ENCODE data around the gene WDR74. TPM values are rescaled to one million over a fixed set of nuclear protein-coding genes. Genes with fewer than 3 reads are reported as not detected.
A peak's percentile ranks its signal among the peaks of the same experiment; 100 is the strongest.

Gene WDR74
- total and polyA plus RNA-seq, 9 of the 15 experiments (the other 6 are each of a cell fraction or from before 2014, with no cell fraction given) = 32.7 to 210 (median 114) TPM

GRCh38 chr11:62791501-62792201, 47.7 kb downstream of the WDR74 start, which contains the start of gene TMEM223 (continued):
- no peak for TF ChIP-seq ZNF449 (CRISPR knock-in tag; IDR thresholded peaks at IDR 0.05)
- no peak for TF ChIP-seq ZNF76 (CRISPR knock-in tag; IDR thresholded peaks at IDR 0.05; ENCODE audit: borderline replicate concordance)
- peak; percentile 86 for TF ChIP-seq C11orf30 (IDR thresholded peaks at IDR 0.05; ENCODE audit: low read depth)
- TF ChIP-seq RBM22 (IDR thresholded peaks at IDR 0.05; ENCODE audit: low read depth, low read length, poor library complexity, severe bottlenecking) = peak; percentile 78
- TF ChIP-seq PHF21A (IDR thresholded peaks at IDR 0.05; ENCODE audit: borderline replicate concordance, low read depth) = no peak
- peak; percentile 48 for TF ChIP-seq ATF7 (IDR thresholded peaks at IDR 0.05)
- TF ChIP-seq TSHZ1 (CRISPR knock-in tag; IDR thresholded peaks at IDR 0.05) = no peak
- TF ChIP-seq ZNF551 (CRISPR knock-in tag; IDR thresholded peaks at IDR 0.05) = no peak
- TF ChIP-seq HBP1 (CRISPR knock-in tag; IDR thresholded peaks at IDR 0.05) = no peak
- TF ChIP-seq JUNB (CRISPR knock-in tag; conservative IDR thresholded peaks at IDR 0.05) = no peak
- TF ChIP-seq EP400 (IDR thresholded peaks at IDR 0.05) = peak; percentile 86; the same call in 1 of the 2 replicates
- no peak for TF ChIP-seq ATF1 (CRISPR knock-in tag; IDR thresholded peaks at IDR 0.05)
- TF ChIP-seq ATF1 (tag; IDR thresholded peaks at IDR 0.05) = peak; percentile 64
- TF ChIP-seq TBP (optimal IDR thresholded peaks at IDR 0.05; ENCODE audit: low read depth, low read length) = peak; percentile 67
- TF ChIP-seq RBFOX2 (IDR thresholded peaks at IDR 0.05; ENCODE audit: low read depth, low read length) = peak; percentile 90
- TF ChIP-seq ASH1L (IDR thresholded peaks at IDR 0.05; ENCODE audit: borderline replicate concordance, low read depth, partially characterized antibody) = no peak
- no peak for TF ChIP-seq ZNF609 (CRISPR knock-in tag; IDR thresholded peaks at IDR 0.05; ENCODE audit: borderline replicate concordance)

Measured in K562 (cell line).